ENCODE results near the gene MFNG.

DNA sequence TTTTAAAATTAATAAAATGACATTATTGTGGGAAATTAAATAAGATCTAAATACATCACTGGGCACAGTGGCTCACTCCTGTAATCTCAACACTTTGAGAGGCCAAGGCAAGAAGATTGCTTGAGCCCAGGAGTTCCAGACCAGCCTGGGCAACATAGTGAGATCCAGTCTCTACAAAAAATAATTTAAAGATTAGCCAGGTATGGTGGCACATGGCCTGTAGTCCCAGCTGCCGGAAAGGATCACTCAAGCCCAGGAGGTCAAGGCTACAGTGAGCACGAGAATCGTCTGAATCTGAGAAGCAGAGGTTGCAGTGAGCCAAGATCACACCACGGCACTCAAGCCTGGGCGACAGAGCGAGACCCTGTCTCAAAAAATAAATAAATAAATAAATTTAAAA lies 49.0 kb upstream of the MFNG start:
- TF ChIP-seq CTCF (IDR thresholded peaks at IDR 0.05) (no peak), ZFX (IDR thresholded peaks at IDR 0.05; ENCODE audit: borderline replicate concordance) (no peak)

Measured in 22Rv1 (cell line).